Calu3 (cell line): ENCODE measurements around the gene EDA. TPM values are rescaled to one million over a fixed set of nuclear protein-coding genes. Genes with fewer than 3 reads are reported as not detected.

Experiments used
- BruUV-seq: library from RNA; stranded (reverse); fragments of 400-500 nt; replicated peaks from 2 replicates; lab custom pipeline; 2021; lab: Mats Ljungman, UMichigan
- CTCF ChIA-PET: fragments of 300-600 bp; sonication (Branson Sonifier 250); formaldehyde crosslinking; loops from one replicate; lab custom pipeline; 2022; ENCODE audit warnings: antibody characterized with exemption; lab: Charles Lee
- DNase-seq: peaks from one replicate; pipeline ENCODE4 v3.0.0; 2022
- H3K27ac Mint-ChIP-seq: one replicate; pipeline ENCODE4 v1.8.0; 2022; ENCODE audit warnings: mixed read lengths; ENCODE audit not compliant: unreplicated experiment
- H3K27me3 Mint-ChIP-seq: one replicate; pipeline ENCODE4 v1.8.0; 2022; ENCODE audit warnings: mixed read lengths; ENCODE audit not compliant: unreplicated experiment
- H3K36me3 Mint-ChIP-seq: one replicate; pipeline ENCODE4 v1.8.0; 2022; ENCODE audit warnings: mild to moderate bottlenecking, moderate library complexity, mixed read lengths; ENCODE audit not compliant: insufficient read depth, unreplicated experiment
- H3K4me1 Mint-ChIP-seq: one replicate; pipeline ENCODE4 v1.8.0; 2022; ENCODE audit warnings: mild to moderate bottlenecking, low read depth, mixed read lengths; ENCODE audit not compliant: unreplicated experiment
- H3K4me3 Mint-ChIP-seq: one replicate; pipeline ENCODE4 v1.8.0; 2022; ENCODE audit warnings: mild to moderate bottlenecking, low read depth, moderate library complexity, mixed read lengths; ENCODE audit not compliant: unreplicated experiment
- H3K9me3 Mint-ChIP-seq: one replicate; pipeline ENCODE4 v1.8.0; 2022; ENCODE audit warnings: low read depth, mixed read lengths; ENCODE audit not compliant: unreplicated experiment
- intact Hi-C: fragments of 100-400 bp; cut with micrococcal nuclease; formaldehyde crosslinking; loops from one replicate; pipeline ENCODE4 v1.10.0; 2022; ENCODE audit not compliant: unreplicated experiment
- total RNA-seq: library from RNA; stranded (reverse); gene quantifications from 2 replicates; pipeline ENCODE4 v1.2.3, GENCODE V29; 2022
- TF ChIP-seq, protein P1 (sequence below): fragments of 200-600 bp; IDR thresholded peaks from one replicate; pipeline ENCODE4 v1.8.0; 2022; ENCODE audit warnings: antibody characterized with exemption; ENCODE audit not compliant: unreplicated experiment

The EDA gene
- total RNA-seq, 1 experiment from 2014 or later = 5.7 TPM

DNA sequence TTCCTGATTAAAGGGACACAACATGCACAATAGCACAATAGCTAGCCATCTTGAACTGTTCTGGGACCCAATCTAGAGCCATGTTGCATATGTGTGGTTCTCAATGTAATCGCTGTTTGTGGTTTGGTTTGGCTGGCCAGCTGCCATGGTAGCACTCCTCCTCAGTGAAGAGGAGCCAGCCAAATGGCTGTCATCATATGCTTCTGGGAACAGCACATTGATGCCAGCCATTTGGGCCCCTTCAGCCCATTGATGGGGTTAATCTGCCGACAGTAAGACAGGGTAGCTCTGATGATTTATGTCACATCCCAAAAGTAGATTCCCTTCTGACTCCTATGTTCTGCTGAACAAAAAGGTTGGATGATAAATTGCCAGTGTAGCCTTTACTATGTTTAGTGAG, 385.4 kb downstream of the EDA start:
- BruUV-seq = no TSS peak
- Mint-ChIP-seq H3K4me1 (no peaks in the 10 kb centered on the region), H3K36me3 (no peaks in the 10 kb centered on the region), H3K27me3 (no peaks in the 10 kb centered on the region), H3K27ac (no peak overlapping the region), H3K9me3 (peaks cover 4% of the 10 kb centered on the region), H3K4me3 (no peak overlapping the region)
- CTCF ChIA-PET = no interaction called here
- TF ChIP-seq, protein P1, sequence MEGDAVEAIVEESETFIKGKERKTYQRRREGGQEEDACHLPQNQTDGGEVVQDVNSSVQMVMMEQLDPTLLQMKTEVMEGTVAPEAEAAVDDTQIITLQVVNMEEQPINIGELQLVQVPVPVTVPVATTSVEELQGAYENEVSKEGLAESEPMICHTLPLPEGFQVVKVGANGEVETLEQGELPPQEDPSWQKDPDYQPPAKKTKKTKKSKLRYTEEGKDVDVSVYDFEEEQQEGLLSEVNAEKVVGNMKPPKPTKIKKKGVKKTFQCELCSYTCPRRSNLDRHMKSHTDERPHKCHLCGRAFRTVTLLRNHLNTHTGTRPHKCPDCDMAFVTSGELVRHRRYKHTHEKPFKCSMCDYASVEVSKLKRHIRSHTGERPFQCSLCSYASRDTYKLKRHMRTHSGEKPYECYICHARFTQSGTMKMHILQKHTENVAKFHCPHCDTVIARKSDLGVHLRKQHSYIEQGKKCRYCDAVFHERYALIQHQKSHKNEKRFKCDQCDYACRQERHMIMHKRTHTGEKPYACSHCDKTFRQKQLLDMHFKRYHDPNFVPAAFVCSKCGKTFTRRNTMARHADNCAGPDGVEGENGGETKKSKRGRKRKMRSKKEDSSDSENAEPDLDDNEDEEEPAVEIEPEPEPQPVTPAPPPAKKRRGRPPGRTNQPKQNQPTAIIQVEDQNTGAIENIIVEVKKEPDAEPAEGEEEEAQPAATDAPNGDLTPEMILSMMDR = no peak
- no peak for DNase-seq
- intact Hi-C loops = no loop called here

DNA sequence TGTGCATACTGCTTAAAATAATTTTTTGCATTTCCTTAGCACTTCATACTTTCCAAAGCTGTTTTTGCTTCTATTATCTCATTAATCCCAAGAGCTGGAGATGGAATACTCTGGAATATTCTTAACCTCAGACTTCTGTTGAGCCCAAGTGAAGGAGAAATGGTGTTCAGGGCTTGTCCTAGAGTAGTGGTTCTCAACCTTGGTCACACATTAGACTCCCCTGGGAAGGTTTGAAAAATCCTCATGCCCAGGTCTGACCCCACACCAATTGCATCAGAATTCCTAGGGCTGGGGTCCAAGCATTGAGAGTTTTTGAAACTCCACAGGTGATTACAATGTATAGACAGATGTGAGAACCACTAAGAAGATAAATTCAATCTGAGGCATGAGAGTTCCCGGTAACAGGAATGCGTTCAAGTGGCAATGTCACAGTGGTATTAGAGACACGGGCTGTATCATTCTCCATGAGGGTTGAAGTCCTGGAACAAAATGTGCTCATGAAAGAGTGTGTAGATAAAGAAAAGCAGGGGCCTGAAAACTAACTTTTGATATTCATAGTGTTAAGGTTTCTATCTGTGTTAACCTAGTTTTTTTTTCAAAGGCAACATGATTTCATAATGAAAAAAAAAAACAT, 385.9 kb downstream of the EDA start:
- Mint-ChIP-seq H3K36me3 (no peaks in the 10 kb centered on the region), H3K27ac (no peak overlapping the region), H3K27me3 (no peaks in the 10 kb centered on the region), H3K4me3 (no peak overlapping the region), H3K9me3 (peaks cover 4% of the 10 kb centered on the region), H3K4me1 (no peaks in the 10 kb centered on the region)
- intact Hi-C loops = no loop called here
- no peak for DNase-seq
- CTCF ChIA-PET = interaction anchor here (0.6 kb wide), 1 partner anchor 84 kb away, joined by 3 read pairs; no protein-coding TSS in a partner anchor
- TF ChIP-seq, protein P1 = no peak
- BruUV-seq = no TSS peak

DNA sequence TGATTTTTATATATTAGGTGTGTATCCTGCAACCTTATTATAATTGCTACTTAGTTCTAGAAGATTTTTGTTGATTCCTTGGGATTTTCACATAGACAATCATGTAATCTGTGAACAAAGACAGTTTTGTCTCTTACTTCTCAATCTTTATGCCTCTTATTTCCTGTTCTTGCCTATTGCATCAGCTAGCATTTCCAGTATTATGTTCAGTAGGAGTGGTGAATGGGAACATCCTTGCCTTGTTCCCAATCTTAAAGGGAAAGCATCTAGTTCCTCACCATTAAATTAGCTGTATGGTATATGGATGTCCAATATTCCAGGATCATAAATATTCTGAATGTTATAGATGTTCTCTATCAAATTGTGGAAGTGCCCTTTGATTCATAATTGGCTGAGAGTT, 392.0 kb downstream of the EDA start:
- no peaks in the 10 kb centered on the region for H3K27me3 Mint-ChIP-seq
- H3K36me3 Mint-ChIP-seq = no peaks in the 10 kb centered on the region
- peak overlapping the region; percentile 69 for H3K27ac Mint-ChIP-seq
- no peak overlapping the region for H3K4me3 Mint-ChIP-seq
- no peaks in the 10 kb centered on the region for H3K4me1 Mint-ChIP-seq
- DNase-seq = no peak
- CTCF ChIA-PET = no interaction called here
- TF ChIP-seq, protein P1 = no peak
- intact Hi-C loops = no loop called here
- no TSS peak for BruUV-seq
- H3K9me3 Mint-ChIP-seq = no peaks in the 10 kb centered on the region

DNA sequence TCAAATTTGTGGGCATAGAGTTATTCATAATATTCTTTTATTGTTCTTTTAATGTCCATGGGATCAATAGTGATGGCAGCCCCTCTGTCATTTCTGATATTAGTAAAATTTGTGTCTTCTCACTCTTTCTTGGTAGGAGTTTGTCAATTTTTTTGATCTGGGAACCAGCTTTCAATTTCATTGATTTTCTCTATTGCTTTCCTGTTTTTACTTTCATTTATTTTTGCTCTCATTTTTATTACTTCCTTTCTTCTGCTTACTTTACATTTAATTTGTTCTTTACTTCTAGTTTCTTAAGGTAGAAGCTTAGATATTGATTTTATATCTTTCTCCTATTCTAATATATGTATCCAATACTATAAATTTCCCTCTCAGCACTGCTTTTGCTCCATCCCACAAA, 393.1 kb downstream of the EDA start:
- Mint-ChIP-seq H3K9me3 (no peaks in the 10 kb centered on the region), H3K4me1 (no peaks in the 10 kb centered on the region), H3K27me3 (no peaks in the 10 kb centered on the region), H3K36me3 (no peaks in the 10 kb centered on the region), H3K27ac (no peak overlapping the region), H3K4me3 (no peak overlapping the region)
- DNase-seq = no peak
- BruUV-seq = no TSS peak
- CTCF ChIA-PET = no interaction called here
- intact Hi-C loops = no loop called here
- TF ChIP-seq, protein P1 = no peak
